Measurements from ENCODE around the gene STRIP2.

DNA sequence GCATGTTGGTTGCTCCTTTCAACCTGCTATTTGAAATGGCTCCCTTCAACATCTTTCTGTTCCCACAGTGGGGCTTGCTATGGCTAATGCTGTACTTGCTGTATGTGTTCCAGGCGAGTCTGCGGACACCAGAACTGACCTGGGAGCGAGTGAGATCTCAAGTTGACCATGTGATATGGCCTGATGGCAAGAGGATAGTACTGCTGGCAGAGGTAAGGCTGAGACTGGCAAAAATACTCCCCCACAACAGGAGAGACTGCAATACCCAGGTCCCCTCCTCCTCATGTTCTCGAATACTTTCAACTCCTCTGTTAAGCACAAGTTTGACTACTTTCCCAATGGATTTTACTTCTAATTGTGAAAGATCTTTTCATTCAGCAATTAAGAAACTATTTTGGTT is 11.5 kb upstream of the STRIP2 start:
- TF ChIP-seq, protein P1, sequence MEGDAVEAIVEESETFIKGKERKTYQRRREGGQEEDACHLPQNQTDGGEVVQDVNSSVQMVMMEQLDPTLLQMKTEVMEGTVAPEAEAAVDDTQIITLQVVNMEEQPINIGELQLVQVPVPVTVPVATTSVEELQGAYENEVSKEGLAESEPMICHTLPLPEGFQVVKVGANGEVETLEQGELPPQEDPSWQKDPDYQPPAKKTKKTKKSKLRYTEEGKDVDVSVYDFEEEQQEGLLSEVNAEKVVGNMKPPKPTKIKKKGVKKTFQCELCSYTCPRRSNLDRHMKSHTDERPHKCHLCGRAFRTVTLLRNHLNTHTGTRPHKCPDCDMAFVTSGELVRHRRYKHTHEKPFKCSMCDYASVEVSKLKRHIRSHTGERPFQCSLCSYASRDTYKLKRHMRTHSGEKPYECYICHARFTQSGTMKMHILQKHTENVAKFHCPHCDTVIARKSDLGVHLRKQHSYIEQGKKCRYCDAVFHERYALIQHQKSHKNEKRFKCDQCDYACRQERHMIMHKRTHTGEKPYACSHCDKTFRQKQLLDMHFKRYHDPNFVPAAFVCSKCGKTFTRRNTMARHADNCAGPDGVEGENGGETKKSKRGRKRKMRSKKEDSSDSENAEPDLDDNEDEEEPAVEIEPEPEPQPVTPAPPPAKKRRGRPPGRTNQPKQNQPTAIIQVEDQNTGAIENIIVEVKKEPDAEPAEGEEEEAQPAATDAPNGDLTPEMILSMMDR (IDR thresholded peaks at IDR 0.05; ENCODE audit: low read depth, low read length, poor library complexity, severe bottlenecking): no peak
- no peak for TF ChIP-seq EZH2phosphoT487 (IDR thresholded peaks at IDR 0.05; ENCODE audit: borderline replicate concordance, low read length)
